HG02588 (cell line): ENCODE results near the gene PPP2R2C.

Source experiments
- ATAC-seq: cut with Tn5 transposase; IDR thresholded peaks from one replicate; pipeline ENCODE4 v1.9.1; 2021; ENCODE audit warnings: mild to moderate bottlenecking, moderate library complexity; ENCODE audit not compliant: unreplicated experiment

PPP2R2C gene

GRCh38 chr4:6404611-6405396 lies 67.6 kb downstream of the PPP2R2C start:
- ATAC-seq, result no peak

- no peak for ATAC-seq
Observed at GRCh38 chr4:6403400-6403685, 69.1 kb downstream of the PPP2R2C start.

GRCh38 chr4:6402566-6403399 lies 69.6 kb downstream of the PPP2R2C start:
- ATAC-seq, result no peak

DNA sequence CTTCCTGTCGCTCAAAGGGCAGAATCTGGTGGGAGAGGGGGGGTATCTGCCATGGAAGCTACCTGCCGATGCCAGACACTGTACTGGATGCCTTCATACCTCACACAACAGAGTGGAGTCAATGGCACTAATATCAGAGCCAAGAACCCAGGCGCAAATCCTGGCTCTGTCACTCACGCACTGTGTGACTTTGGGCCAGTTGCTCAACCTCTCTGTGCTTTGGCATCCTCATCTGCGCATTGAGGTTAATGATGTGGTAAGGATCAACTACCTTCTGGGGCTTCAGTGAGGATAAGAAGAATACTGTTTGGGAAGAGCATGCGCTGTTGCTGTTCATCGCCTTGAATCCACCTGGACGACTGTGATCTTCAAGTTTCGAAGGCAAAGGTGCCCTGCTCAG lies 70.6 kb downstream of the PPP2R2C start:
- ATAC-seq, result no peak

DNA sequence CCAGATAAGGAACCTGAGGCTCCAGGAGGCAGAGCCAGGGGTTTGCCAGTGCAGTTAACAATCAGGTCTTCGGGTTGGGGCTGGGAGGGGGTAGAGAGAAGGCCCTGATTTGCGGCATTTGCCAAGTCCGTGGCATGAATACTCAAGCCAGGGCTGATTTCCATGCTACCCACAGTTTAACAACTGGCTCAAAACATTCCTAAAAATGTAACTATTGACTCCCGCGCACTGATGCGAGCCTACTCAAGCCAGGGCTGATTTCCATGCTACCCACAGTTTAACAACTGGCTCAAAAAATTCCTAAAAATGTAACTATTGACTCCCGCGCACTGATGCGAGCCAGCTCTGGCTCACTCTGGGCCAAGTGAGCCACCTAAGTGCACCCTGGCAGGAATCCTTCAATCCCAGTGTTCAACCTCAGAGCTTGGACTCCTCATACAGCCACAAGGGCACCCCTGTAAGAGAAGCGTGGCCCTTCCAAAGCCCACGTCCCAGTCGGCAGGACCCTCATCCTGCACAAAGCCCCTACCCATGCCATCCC lies 75.6 kb downstream of the PPP2R2C start:
- ATAC-seq, result no peak

DNA sequence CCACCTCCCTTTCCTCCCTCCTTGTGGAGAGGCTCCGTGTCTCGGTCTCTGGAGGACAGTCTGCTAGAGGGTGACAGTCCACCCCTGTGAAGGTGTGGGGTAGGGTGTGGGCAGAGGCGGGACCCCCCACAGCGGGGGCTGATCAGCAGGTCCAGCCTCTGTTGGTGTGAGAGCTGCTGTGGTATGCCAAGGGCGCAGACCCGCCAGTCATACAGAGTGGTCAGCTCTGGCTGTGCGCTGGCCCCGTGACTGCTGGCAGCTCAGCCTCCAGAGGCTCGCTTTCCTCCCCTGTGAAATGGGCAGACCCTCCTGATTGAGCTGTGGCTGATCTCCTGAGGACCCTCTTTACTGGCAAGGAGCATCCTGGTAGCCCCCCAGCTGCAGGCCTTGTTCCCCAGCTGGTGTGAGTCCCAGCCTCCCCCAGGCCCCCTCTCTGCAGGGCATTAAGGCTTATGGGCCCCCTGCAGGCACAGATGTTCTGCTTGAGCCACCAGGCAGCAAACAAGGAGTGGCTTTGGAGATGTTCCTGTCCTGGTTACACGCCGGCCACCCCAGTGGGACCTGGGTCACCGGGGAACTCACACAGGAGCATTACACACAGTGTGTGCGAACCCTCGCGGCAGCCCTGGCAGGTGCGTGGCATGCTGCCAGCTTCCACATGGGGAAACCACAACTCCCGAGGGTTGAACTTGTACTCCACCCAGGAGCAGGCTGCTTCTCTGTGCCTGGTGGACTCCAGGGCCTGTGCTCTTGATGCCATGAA lies 76.8 kb downstream of the PPP2R2C start:
- no peak for ATAC-seq

- no peak for ATAC-seq
Observed at GRCh38 chr4:6394671-6395081, 77.7 kb downstream of the PPP2R2C start.

DNA sequence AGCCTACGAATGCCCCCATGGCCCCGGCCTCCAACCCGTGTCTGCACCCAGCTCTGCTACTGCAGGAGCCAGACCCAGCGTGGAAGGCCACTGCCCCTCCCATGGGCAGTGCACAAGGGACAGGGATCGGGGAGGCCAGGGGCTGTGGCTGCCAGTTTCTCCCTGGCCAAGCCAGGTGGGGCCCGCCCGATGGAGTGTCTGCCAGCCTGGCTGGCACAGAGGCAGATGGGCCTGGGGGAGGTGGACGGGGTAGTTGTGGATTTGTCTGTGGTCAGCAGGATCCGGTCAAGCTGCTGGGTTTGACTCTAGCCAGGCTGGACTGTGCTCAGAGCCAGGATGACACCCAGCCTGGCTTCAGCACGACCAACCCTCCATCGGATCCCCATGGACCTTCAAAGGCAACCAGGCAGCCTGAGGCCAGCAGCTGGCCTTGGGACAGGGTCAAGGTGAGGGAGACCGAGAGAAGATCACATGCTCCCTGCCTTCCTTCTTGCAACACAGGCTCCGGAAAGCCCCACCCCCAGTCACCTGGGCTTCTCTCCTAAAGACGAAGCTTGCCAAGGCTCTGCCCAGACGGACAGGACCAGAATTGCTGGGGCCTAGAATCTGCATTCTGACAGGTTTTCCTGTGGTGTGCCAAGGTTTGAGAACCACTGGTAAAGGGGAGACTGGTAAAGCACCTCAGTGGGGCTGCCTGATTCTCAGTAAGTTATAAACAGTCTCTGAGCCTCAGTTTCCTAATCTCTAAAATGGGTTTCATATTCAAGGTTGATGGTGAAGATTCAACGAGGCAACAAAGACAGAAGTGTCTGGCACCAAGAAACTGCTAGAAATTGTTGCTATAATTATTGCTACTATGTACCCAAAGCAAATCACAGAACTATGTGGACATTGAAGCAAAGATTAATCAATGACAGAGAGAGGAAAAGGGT lies 78.6 kb downstream of the PPP2R2C start:
- ATAC-seq, result no peak

DNA sequence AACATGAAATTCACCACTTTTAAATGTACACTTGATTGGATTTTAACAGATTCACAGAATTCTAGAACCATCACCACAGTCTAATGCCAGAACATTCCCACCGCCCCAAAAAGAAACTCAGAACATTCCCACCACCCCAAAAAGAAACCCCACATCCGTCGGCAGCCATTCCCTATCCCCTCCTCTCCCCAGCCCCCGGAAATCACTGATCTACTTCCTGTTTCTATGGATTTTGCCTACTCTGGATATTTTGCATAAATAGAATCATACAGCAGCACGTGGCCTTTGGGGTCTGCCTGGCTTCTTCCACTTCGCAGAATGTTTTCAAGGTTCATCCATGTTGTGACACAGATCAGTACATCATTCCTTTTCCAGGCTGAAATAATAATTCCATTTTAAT lies 79.3 kb downstream of the PPP2R2C start:
- no peak for ATAC-seq

GRCh38 chr4:6392407-6392806 lies 80.0 kb downstream of the PPP2R2C start:
- ATAC-seq, result no peak

- no peak for ATAC-seq
Observed at GRCh38 chr4:6391852-6392188, 80.6 kb downstream of the PPP2R2C start.

DNA sequence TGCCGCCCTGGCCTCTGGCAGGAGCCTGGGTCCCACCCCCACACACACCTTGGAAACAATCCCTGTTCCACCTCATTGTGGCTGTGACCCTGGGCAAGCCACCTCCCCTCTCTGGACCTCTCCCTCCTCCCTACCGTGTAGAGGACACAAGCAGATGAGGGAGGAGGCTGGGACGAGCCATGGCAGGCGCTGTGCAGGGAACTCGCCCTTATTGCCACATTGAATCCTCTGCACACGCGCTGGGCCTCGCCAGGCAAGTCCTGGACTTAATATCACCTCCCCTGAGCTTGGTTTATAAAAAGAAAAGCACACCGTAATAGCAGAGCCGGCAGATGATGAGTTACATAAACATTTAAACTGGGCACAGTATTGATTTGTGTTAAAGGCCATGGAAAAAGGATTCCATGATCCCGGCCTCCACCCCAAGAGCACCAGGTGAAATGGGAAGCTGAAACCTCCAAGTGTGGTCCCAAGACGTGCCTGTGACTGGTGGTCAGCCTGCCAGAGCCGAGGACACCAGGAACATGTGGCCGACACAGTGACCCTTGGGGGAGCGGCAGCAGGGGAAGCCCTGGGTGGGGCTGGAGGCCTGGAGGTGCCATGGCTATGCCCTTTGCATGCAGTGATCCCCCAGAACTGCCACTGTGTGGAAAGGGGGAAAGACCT lies 81.1 kb downstream of the PPP2R2C start:
- no peak for ATAC-seq

DNA sequence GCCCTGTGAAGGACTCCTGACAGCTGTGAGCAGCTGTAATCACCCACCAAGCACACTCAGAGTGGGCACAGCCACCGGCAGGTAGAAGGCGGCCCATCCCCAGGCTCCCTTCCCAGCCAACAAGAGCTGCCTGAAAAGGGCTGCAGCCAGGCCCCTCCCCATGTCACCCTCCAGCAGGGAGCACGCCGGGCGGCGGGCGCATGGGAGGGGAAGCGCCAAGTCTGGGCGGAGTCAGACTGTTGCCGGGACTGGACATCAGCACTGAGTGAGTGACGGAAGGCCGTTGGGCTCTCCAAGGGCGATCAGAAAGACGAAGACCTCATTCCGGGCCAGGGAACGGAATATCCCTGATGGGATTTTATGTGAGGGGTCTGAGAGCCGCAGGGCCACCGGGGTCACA lies 82.1 kb downstream of the PPP2R2C start:
- no peak for ATAC-seq

DNA sequence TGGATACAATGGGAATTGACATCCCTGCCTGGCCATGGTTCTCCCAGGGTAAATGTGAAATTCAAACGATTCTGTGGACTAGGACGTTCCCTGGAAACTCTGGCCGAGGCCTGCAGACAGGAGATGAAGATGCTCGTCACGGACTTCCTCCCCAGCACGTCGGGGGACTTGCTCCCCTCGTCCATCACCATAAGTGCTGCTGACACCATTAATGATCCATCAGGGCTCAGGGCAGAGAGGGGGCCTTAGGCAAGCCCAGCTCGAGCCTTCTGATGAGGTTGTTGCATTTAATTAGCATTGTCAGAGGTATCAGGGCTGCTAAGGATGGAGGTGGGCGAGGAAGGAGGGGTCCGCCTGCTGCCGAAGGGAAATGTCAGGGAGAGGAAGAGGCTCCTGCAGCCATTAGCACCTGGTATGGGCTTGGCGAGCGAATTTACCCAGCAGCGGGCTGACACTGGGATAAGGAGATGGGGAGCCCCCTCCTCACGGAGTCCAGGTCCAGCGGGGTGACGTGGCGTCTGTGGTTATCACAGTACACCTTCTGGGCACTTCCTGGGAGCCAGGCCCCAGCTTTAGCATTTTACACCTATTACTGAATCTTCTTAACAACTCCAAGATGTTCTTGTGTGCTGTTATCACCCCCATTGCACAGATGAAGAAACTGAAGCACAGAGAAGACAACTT lies 83.1 kb downstream of the PPP2R2C start:
- no peak for ATAC-seq

GRCh38 chr4:6388713-6389112 lies 83.7 kb downstream of the PPP2R2C start:
- no peak for ATAC-seq

GRCh38 chr4:6387946-6388345 lies 84.5 kb downstream of the PPP2R2C start:
- ATAC-seq, result no peak

GRCh38 chr4:6386091-6386490 lies 86.3 kb downstream of the PPP2R2C start:
- no peak for ATAC-seq

DNA sequence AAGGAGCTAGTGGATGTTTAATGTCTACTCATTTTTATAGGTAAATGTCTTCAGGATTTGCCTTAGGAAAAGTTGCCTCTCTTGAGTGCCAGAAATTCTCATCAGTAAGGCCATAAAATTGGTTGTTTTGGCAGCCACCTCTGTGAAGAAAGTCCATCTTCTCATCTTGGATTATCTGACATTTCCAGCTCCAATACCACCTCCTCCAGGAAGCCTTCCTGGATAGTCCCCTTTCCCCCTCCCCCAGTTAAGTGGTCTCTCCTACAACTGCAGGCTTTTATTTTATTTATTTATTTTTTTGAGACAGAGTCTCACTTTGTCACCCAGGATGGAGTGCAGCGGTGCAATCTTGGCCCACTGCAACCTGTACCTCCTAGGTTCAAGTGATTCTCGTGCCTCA lies 87.1 kb downstream of the PPP2R2C start:
- ATAC-seq, result no peak

DNA sequence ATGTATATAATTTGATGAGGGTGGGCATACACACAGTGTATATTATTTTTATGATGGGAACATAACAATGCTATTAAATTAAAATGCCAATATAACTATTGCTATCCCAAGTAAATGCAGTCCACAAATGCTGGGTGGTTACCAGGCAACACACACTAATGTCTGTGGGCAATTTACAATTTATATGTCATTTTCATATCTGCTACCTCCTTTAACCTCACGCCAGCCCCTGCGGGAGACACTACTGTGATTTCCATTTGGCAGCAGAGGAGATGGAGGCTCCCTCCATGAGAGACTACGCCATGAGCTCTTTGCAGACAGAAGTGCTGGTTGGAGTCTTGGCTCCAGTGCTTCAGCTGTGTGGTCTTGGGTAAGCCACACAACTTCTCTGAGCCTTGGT lies 87.9 kb downstream of the PPP2R2C start:
- ATAC-seq, result no peak
